Activated T-helper 1 cell treated with anti-CD3 and anti-CD28 coated beads, Interleukin-2, amount 50 U/mL, for 16 hours (primary cell): Measurements from ENCODE around the gene PROSER3.
A peak's percentile ranks its signal among the peaks of the same experiment; 100 is the strongest.
"Not testable (repeated sequence)": the region's sequence is repeated elsewhere in the genome, so short reads cannot be mapped to it uniquely, and the experiment has no call there.

Experiments
- DNase-seq, 2 donors: peaks; one replicate each; pipeline ENCODE4 v3.0.0-alpha.2; 2020; ENCODE audit warnings: low read depth in 1 of 2, low spot score in 1 of 2

The PROSER3 gene

DNA sequence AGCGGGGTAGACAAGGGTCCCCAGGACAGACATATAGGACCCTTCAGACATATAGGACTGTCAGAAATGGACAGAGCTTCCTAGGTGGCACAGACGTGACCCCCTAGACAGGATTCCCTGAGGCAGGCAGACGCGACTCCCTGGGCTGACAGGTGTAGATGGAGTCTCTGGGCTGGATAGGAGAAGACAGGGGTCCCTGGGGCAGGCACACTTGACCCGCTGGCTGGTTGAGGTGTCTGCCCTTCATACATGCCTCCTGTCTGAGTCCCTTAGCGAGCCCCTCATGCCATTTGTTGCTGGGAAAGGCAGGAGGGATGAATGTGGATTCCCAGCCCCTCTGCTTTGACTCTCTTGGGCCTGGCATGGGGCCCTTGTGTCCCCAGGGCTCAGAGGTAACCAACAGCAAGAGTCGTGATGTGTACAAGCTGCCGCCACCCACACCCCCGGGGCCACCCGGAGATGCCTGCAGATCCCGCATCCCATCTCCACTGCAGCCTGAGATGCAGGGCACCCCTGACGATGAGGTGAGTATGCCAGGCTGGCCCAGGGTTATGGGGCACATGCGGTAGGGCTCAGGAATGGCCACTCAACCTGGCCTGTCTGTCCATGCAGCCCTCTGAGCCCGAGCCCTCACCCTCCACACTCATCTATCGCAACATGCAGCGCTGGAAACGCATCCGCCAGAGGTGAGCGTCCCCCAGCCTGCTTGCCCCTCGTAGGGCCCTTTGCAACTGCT, 4.2 kb upstream of the PROSER3 start:
- DNase-seq = no peak

DNA sequence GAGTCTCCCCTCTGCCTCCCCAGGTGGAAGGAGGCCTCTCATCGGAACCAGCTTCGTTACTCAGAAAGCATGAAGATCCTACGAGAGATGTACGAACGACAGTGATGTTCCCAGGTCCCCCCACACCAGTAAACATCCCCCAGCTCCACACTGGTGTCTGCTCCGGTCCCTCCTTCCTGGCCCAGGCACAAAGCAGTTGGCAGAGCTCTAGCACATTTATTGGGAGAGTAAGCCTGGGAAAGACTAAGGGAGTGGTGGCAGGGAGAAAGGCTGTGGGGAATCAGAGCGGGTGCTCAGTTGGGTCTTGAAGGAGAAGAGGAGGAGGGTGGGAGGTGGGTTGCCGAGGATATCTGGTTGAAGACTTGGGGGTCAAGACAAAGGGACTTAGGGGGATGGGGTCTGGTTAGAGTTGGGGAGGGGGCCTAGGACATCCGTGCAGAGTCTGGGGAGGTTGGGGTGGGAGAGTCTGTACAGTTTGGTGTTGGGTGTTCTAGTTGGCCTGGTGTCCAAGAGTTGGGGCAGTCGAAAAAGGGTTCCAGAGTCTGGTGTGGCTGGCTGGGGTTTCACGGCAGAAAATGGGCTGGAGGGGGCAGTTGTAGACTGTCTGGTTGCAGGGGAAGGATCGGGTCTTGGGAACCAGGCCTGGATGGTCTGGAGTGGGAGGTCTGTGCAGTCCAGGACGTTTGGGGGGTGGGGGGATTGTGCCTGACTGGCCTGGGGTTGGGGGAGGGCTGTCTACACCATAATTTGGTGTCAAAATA, 3.4 kb upstream of the PROSER3 start:
- no peak for DNase-seq

DNA sequence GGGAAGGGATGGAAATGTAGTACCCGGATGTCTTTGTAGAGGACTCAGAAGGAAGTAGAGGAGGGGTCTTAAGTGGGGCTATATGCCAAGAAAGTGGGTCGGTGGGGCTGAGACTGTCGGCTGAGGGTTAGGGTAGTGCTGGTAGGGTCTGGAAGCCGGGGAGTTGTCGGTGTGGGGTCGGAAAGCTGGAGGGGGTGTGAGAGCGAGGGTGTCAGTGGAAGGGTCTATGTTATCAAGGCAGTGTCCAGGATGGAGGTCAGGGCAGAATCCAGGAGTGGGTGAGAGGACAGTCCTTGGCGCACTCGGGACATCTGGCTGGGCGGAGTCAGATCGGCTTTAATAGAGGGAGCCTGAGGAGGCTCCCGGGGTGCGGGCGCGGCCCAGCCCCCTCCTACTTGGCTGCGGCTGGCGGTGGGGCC, 2.8 kb upstream of the PROSER3 start:
- no peak for DNase-seq

- DNase-seq = peak in 1 of 2 donors; percentile 50
These were observed 2.2 kb upstream of the PROSER3 start for GRCh38 chr19:35755550-35756376.

- no peak for DNase-seq
These were observed 1.4 kb upstream of the PROSER3 start, which contains the start of gene HSPB6 for GRCh38 chr19:35756377-35757230. Gene HSPB6, minus strand, starts transcription at chr19:35757029. Its CDS starts 21 bp downstream, at chr19:35757008.

DNA sequence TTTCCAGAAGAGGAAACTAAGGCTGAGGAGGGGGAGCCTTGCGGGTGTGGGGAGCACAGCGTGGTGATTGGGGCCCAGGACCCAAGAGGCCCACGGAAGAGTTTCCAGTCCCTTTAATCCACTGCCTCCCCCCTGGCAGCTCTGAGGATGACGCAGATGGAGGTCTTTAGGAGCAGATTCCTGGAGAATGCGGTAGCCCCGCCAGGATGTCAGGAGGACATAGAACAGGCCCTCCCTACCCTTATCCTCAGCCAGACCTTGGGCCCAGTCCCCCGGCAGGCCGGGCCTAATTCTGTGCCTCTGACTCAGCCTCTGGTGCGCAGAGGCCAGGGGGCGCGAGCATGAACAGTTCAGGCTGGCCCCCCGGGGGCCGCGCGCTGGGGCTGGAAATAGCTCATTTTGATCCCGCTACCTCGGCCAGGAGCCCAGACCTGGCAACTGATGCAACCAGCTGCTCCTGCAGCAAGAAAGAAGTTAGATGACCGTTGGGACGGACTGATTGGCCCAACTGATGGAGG, 686 bp upstream of the PROSER3 start:
- no peak for DNase-seq

DNA sequence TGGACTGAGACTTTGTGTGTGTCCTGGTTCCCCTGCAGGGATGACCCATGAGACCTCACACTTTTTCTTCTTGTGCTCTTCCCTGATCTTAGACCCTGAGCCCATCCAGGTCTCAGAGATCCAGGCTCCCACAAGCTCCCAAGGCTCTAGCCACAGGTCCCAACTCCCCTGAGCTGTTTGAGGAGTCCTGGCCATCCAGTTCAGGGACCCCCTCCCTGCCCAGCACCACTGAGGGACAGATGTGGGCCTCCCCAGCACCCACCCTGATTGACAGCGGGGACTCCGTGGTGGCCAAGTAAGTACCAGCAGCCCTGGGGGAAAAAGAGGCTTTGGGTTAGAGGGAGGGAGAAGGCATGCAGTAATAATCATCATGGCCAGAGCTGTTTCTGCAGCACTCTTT, 1.7 kb downstream of the PROSER3 start:
- DNase-seq = no peak

- DNase-seq = no peak
These were observed 2.9 kb downstream of the PROSER3 start for GRCh38 chr19:35760711-35761349.

GRCh38 chr19:35764432-35765315, 6.7 kb downstream of the PROSER3 start:
- no peak for DNase-seq

DNA sequence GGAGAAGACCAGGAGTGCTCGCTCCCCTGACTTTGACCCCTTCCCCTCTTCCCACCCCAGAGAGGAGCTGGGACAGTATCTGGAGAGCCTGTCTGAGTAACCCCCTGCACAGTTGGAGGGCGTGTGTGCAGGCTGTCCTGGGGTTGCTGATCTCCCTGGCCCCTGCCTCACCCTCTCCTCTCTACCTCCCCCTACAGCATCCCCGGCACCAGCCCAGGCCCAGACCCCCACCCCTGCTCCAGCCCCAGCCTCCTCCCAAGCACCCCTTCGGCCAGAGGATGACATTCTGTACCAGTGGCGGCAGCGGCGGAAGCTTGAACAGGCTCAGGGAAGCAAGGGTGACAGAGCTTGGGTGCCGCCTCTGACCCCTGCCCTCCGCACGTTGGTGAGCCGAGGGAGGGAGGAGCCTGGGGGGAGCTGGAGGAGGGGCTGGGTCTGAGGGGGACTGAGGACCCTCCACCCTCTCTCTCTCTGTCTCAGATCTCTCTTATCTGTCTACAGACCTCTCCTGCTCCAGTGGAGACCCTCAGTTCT, 8.7 kb downstream of the PROSER3 start:
- DNase-seq = no peak

GRCh38 chr19:35767288-35768081, 9.5 kb downstream of the PROSER3 start:
- DNase-seq = no peak

GRCh38 chr19:35768082-35768421, 10.1 kb downstream of the PROSER3 start:
- DNase-seq = no peak

GRCh38 chr19:35772362-35772761, 14.4 kb downstream of the PROSER3 start:
- DNase-seq = not testable (repeated sequence)

DNA sequence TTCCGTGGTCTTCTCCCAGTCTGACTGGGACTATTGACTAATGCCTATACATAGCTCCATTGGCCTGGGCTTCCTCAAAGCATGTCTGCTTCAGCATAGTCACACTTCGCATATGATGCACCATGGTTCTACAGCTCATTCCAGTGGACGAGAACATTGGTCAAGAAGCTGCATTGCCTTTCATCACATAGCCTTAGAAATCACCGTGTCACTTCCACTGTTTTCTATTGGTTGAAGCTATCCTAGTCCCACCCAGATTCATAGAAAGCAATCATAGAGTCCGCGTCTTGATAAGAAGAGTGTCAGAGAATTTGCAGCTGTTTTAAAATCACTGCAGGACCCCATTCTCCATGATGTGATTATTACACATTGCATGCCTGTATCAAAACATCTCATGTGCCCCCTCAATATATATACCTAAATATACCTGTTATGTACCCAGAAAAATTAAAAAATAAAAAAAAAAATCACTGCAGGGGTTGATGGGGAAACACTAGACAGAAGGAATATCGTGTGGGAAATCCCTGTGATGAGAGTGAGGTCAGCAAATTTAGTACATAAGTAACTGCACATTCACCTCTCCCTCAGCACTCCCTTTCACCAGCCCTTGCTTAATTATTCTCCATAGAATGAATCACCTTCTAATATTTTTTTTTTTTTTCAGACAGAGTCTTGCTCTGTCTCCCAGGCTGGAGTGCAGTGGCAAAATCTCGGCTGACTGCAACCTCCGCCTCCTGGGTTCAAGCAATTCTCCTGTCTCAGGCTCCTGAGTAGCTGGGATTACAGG, 15.2 kb downstream of the PROSER3 start:
- DNase-seq = no peak

GRCh38 chr19:35774274-35775045, 16.5 kb downstream of the PROSER3 start:
- no peak for DNase-seq

DNA sequence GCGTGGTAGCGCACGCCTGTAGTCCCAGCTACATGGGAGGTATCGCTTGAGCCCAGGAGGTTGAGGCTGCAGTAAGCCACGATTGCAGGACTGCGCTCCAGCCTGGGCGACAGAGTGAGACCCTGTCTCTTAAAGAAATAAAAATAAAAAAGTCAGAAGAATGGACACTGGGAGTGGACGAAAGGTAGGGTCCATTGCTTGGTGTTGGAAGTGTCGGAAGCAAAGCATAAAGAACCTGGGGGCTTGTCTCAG, 17.0 kb downstream of the PROSER3 start:
- no peak for DNase-seq
